Posterior vena cava (tissue), 2 donors: ENCODE results near the gene RNF222. TPM values are rescaled to one million over a fixed set of nuclear protein-coding genes. Genes with fewer than 3 reads are reported as not detected.
"Not testable (repeated sequence)": the region's sequence is repeated elsewhere in the genome, so short reads cannot be mapped to it uniquely, and the experiment has no call there.

ENCODE experiments used
- DNase-seq: peaks from one replicate; pipeline ENCODE4 v3.0.0-alpha.2; 2020; ENCODE audit warnings: low spot score
- intact Hi-C, 2 donors: fragments of 100-400 bp; cut with DNase I; formaldehyde crosslinking; loops; one replicate each; pipeline versions ENCODE4 v1.14.1 to v1.14.2; 2022 to 2023
- total RNA-seq, 2 donors: library from RNA; stranded (reverse); fragmentation: NEBNext Ultra II Directional; extraction: Animal tissue kit (Norgen Biotek cat#: 25700); gene quantifications; one replicate each; pipeline ENCODE4 v1.2.1, GENCODE V29; 2021
- donor health status: DM: yes; HTN: yes; CAD: no.
- donor health status: DM: yes; HTN: yes; CAD: no.

Gene RNF222
- total RNA-seq, 2 donors from 2014 or later: not detected

- DNase-seq: no peak
Observed at GRCh38 chr17:8360260-8360659, 37.4 kb downstream of the RNF222 start.

DNA sequence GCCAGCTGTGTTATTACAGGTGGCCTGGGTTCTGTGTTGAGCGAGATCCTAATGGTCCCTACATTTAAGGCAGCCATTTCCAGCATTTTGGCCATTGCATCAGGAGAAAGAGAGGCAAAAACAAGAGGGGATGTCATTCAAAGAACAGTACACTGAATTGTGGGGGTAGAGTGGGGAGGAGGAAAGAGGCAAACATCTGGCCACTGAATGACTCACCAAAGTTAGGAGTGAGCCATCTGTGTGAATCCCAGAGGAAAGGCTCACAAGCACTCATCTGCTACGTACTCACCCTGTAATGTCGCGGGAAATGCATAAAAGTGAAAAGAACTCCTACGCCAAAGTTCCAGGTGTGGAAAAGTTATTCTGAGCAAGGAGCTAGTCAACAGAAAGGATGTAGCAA is 37.9 kb downstream of the RNF222 start:
- intact Hi-C loops: no loop called here

More at GRCh38 chr17:8360260-8360659, 37.4 kb downstream of the RNF222 start:
- intact Hi-C loops: no loop called here

GRCh38 chr17:8357910-8358309 is 39.7 kb downstream of the RNF222 start:
- DNase-seq: no peak
- intact Hi-C loops: no loop called here

More for the DNA sequence above, 37.9 kb downstream of the RNF222 start:
- DNase-seq: no peak

DNA sequence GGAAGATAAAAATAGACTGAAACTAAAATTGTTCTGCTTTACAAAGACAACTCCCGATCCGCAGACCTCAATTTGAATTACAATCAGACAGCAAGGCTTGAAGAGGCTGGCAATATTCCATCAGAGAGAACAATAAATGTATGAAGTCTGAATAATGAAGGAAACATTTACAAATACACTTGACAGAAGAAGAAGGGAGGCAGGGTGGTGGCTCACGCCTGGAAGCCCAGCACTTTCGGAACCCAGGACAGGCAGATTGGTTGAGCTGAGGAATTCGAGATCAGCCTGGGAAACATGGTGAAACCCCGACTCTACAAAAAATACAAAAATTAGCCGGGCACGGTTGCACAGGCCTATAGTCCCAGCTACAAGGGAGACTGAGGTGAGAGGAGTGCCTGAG is 43.4 kb downstream of the RNF222 start:
- intact Hi-C loops: no loop called here
- DNase-seq: no peak

GRCh38 chr17:8353736-8354135 is 43.9 kb downstream of the RNF222 start:
- no peak for DNase-seq
- intact Hi-C loops: no loop called here

DNA sequence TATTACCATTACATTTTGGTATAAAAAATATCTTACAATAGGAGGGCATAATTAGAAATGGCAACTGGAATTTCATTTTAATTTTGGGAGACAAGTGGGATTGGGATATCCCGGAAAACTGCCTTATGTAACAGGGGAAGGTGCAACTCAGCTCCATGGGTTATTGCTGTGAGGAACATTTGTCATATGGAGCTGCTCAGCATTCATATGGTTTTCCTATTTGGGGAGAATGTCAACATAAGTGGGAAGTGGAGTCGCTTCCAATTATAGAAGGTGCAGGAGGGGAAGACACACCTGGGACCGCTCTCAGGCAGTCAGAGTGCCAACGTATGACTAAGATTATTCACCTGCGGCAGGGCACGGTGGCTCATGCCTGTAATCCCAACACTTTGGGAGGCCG is 47.3 kb downstream of the RNF222 start:
- intact Hi-C loops: no loop called here
- no peak for DNase-seq

GRCh38 chr17:8347001-8347400 is 50.6 kb downstream of the RNF222 start:
- intact Hi-C loops, DNase-seq: not testable (repeated sequence)

GRCh38 chr17:8345951-8346665 is 51.5 kb downstream of the RNF222 start:
- intact Hi-C loops: no loop called here
- no peak for DNase-seq

GRCh38 chr17:8345052-8345690 is 52.5 kb downstream of the RNF222 start:
- intact Hi-C loops: no loop called here
- no peak for DNase-seq

DNA sequence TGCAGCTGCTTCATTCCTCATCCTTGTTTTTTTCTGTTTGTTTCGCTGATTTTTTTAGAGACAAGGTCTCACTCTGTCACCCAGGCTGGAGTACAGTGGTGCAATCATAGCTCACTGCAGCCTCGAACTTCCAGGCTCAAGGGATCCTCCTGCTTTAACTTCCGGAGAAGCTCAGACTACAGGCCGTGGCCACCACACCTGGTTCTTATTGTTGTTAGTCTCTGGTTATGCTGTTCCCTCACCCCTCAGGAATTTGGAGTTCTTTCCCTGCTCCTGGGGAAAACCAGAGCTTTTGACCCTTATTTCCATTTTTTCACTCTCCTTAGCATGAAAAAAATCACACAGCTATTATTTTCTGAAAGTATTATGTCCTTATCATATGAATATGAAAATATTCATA is 56.2 kb downstream of the RNF222 start:
- intact Hi-C loops: no loop called here
- no peak for DNase-seq

Other genes with a start within 250 kb of the RNF222 start
- 100 to 1,000 TPM; 203 to 206 TPM for gene PER1, start 245.4 kb downstream of the RNF222 start, total RNA-seq
- gene VAMP2, start 234.9 kb downstream of the RNF222 start, total RNA-seq: 10 to 100 TPM; 66.7 to 80.1 TPM
- 10 to 100 TPM; 12.9 to 16.4 TPM for gene TMEM107, start 221.4 kb downstream of the RNF222 start, total RNA-seq
- 1 to 10 TPM; 4.5 to 5.6 TPM for gene BORCS6, start 207.6 kb downstream of the RNF222 start, total RNA-seq
- under 1 TPM in 1 of 2 donors, not detected in 1; 0.69 TPM for gene AURKB, start 187.3 kb downstream of the RNF222 start, total RNA-seq
- 10 to 100 TPM; 23.2 to 29.8 TPM for gene CTC1, start 149.8 kb downstream of the RNF222 start, total RNA-seq
- 10 to 100 TPM; 20.3 to 23.9 TPM for gene PFAS, start 148.5 kb downstream of the RNF222 start, total RNA-seq
- 10 to 100 TPM; 16.9 to 19.1 TPM for gene RANGRF, start 109.2 kb downstream of the RNF222 start, total RNA-seq
- 1 to 10 TPM; 1.8 to 5.7 TPM for gene SLC25A35, start 102.4 kb downstream of the RNF222 start, total RNA-seq
- gene ARHGEF15, start 87.6 kb downstream of the RNF222 start, total RNA-seq: 10 to 100 TPM; 17.8 to 22.3 TPM
- not detected for gene ODF4, start 58.0 kb downstream of the RNF222 start, total RNA-seq
- gene RPL26, start 14.6 kb downstream of the RNF222 start, total RNA-seq: 1,000 to 10,000 TPM; 1,249 to 1,265 TPM
- gene NDEL1, start 38.1 kb upstream of the RNF222 start, total RNA-seq: 10 to 100 TPM; 60.8 to 78.9 TPM
- 100 to 1,000 TPM; 232 to 233 TPM for gene MYH10, start 232.9 kb upstream of the RNF222 start, total RNA-seq